Measurements from ENCODE around the gene AQP6.

AQP6 gene

GRCh38 chr12:49929581-49929980 lies 43.2 kb upstream of the AQP6 start:
- DNase-seq (ENCODE audit: low read depth) = no peak
- TF ChIP-seq CTCF (IDR thresholded peaks at IDR 0.05; ENCODE audit: low read length, missing control alignments) = no peak
- H3K4me3 ChIP-seq (replicated peaks; ENCODE audit: low read depth, low read length) = no peak overlapping the region

GRCh38 chr12:49930515-49931288 lies 42.0 kb upstream of the AQP6 start:
- no peak overlapping the region for H3K4me3 ChIP-seq (replicated peaks; ENCODE audit: low read depth, low read length)
- no peak for TF ChIP-seq CTCF (IDR thresholded peaks at IDR 0.05; ENCODE audit: low read length, missing control alignments)
- DNase-seq (ENCODE audit: low read depth) = peak; percentile 75

- no peak for TF ChIP-seq CTCF (IDR thresholded peaks at IDR 0.05; ENCODE audit: low read length, missing control alignments)
- DNase-seq (ENCODE audit: low read depth) = no peak
- H3K4me3 ChIP-seq (replicated peaks; ENCODE audit: low read depth, low read length) = no peak overlapping the region
These were observed 40.7 kb upstream of the AQP6 start for GRCh38 chr12:49932023-49932422.

GRCh38 chr12:49932533-49933130 lies 40.1 kb upstream of the AQP6 start:
- DNase-seq (ENCODE audit: low read depth) = no peak
- H3K4me3 ChIP-seq (replicated peaks; ENCODE audit: low read depth, low read length) = no peak overlapping the region
- TF ChIP-seq CTCF (IDR thresholded peaks at IDR 0.05; ENCODE audit: low read length, missing control alignments) = no peak

- no peak for TF ChIP-seq CTCF (IDR thresholded peaks at IDR 0.05; ENCODE audit: low read length, missing control alignments)
- peak; percentile 29 for DNase-seq (ENCODE audit: low read depth)
- H3K4me3 ChIP-seq (replicated peaks; ENCODE audit: low read depth, low read length) = no peak overlapping the region
These were observed 39.0 kb upstream of the AQP6 start for GRCh38 chr12:49933796-49934195.

GRCh38 chr12:49934505-49934904 lies 38.2 kb upstream of the AQP6 start:
- no peak overlapping the region for H3K4me3 ChIP-seq (replicated peaks; ENCODE audit: low read depth, low read length)
- no peak for TF ChIP-seq CTCF (IDR thresholded peaks at IDR 0.05; ENCODE audit: low read length, missing control alignments)
- DNase-seq (ENCODE audit: low read depth) = peak; percentile 24

- DNase-seq (ENCODE audit: low read depth) = no peak
- no peak for TF ChIP-seq CTCF (IDR thresholded peaks at IDR 0.05; ENCODE audit: low read length, missing control alignments)
- H3K4me3 ChIP-seq (replicated peaks; ENCODE audit: low read depth, low read length) = no peak overlapping the region
These were observed 35.8 kb upstream of the AQP6 start for GRCh38 chr12:49936925-49937324.
